PC-3 (cell line): ENCODE results near the gene PORCN. TPM values are rescaled to one million over a fixed set of nuclear protein-coding genes. Genes with fewer than 3 reads are reported as not detected.

Source experiments
- ATAC-seq: fragments of 200-7000 bp; cut with Tn5 transposase; 2 replicates; pipeline ENCODE4 v1.9.1; 2020; ENCODE audit warnings: mild to moderate bottlenecking, moderate library complexity
- BruUV-seq: library from RNA; stranded (reverse); fragments of 400-500 nt; replicated peaks from 2 replicates; lab custom pipeline; 2021; lab: Mats Ljungman, UMichigan
- CTCF ChIA-PET: fragments of 300-600 bp; sonication (Branson Sonifier 250); formaldehyde crosslinking; loops from one replicate; lab custom pipeline; 2022; ENCODE audit warnings: antibody characterized with exemption; lab: Charles Lee
- POLR2A ChIA-PET: fragments of 300-600 bp; sonication (Branson Sonifier 250); formaldehyde crosslinking; loops from one replicate; lab custom pipeline; 2022; ENCODE audit warnings: antibody characterized with exemption; ENCODE audit not compliant: unreplicated experiment; lab: Charles Lee
- DNase-seq: peaks from one replicate; pipeline ENCODE4 v3.0.0-alpha.2; 2015
- H2AFZ ChIP-seq: fragments of 300-600 bp; sonication (generic); 2 replicates; pipeline ENCODE4 v1.6.0; 2016; ENCODE audit warnings: antibody characterized with exemption, low read length
- H3F3A ChIP-seq: fragments of 300-600 bp; sonication (generic); one replicate; pipeline ENCODE4 v1.6.0; 2017; ENCODE audit warnings: antibody characterized with exemption, low read length, control low read depth, mild to moderate bottlenecking; ENCODE audit not compliant: unreplicated experiment
- H3K27ac ChIP-seq: fragments of 300-600 bp; sonication (generic); 2 replicates; pipeline ENCODE4 v1.5.1; 2016; ENCODE audit warnings: mild to moderate bottlenecking, low read length
- H3K27me3 ChIP-seq: fragments of 300-600 bp; sonication (generic); 2 replicates; pipeline ENCODE4 v1.6.1; 2016; ENCODE audit warnings: low read length, mixed read lengths
- H3K36me3 ChIP-seq: fragments of 300-600 bp; sonication (generic); 2 replicates; pipeline ENCODE4 v1.6.1; 2016; ENCODE audit warnings: low read depth, mixed run types, low read length, mixed read lengths
- H3K4me1 ChIP-seq: fragments of 300-600 bp; sonication (generic); 2 replicates; pipeline ENCODE4 v1.5.1; 2016; ENCODE audit warnings: low read length; ENCODE audit not compliant: insufficient read depth
- H3K4me2 ChIP-seq: fragments of 300-600 bp; sonication (generic); 2 replicates; pipeline ENCODE4 v1.6.0; 2016; ENCODE audit warnings: low read length
- H3K4me3 ChIP-seq: fragments of 300-600 bp; sonication (generic); 2 replicates; pipeline ENCODE4 v1.5.1; 2016; ENCODE audit warnings: mild to moderate bottlenecking, low read length, mixed read lengths
- H3K79me2 ChIP-seq: fragments of 300-600 bp; sonication (generic); 2 replicates; pipeline ENCODE4 v1.6.1; 2017; ENCODE audit warnings: low read length, mixed read lengths
- H3K9ac ChIP-seq: fragments of 300-600 bp; sonication (generic); 2 replicates; pipeline ENCODE4 v1.6.0; 2016; ENCODE audit warnings: mild to moderate bottlenecking, low read length
- H3K9me2 ChIP-seq: fragments of 300-600 bp; sonication (generic); replicated peaks from 2 replicates; pipeline ENCODE4 v1.6.1; 2016; ENCODE audit warnings: mixed run types, low read length, mixed read lengths
- H3K9me3 ChIP-seq: fragments of 300-600 bp; sonication (generic); 2 replicates; pipeline ENCODE4 v1.6.1; 2016; ENCODE audit warnings: low read length, mixed read lengths
- H4K20me1 ChIP-seq: fragments of 300-600 bp; sonication (generic); 2 replicates; pipeline ENCODE4 v1.6.1; 2016; ENCODE audit warnings: low read length, mixed read lengths
- EZH2 ChIP-seq: fragments of 300-600 bp; sonication (generic); IDR thresholded peaks from one replicate; pipeline ENCODE4 v1.6.1; 2017; ENCODE audit warnings: antibody characterized with exemption, mild to moderate bottlenecking, low read length; ENCODE audit not compliant: unreplicated experiment
- EZH2phosphoT487 ChIP-seq: fragments of 300-600 bp; sonication (generic); IDR thresholded peaks from 2 replicates; pipeline ENCODE4 v1.6.1; 2018; ENCODE audit warnings: mild to moderate bottlenecking, antibody characterized with exemption, low read length, borderline replicate concordance
- intact Hi-C: fragments of 100-400 bp; cut with micrococcal nuclease; formaldehyde crosslinking; loops from 2 replicates; pipeline ENCODE4 v1.9.0; 2023
- total RNA-seq: library from RNA; depleted of rRNA; stranded (reverse); fragments of >200 nt; gene quantifications from 2 replicates; pipeline ENCODE4 v1.2.3, GENCODE V29; 2014
- TF ChIP-seq, protein P1 (sequence below): fragments of 300-600 bp; sonication (generic); conservative IDR thresholded peaks from 2 replicates; pipeline ENCODE4 v1.5.1; 2017; ENCODE audit warnings: antibody characterized with exemption, low read depth, mild to moderate bottlenecking, low read length

PORCN gene
- total RNA-seq, 1 experiment from 2014 or later: 38.9 TPM

DNA sequence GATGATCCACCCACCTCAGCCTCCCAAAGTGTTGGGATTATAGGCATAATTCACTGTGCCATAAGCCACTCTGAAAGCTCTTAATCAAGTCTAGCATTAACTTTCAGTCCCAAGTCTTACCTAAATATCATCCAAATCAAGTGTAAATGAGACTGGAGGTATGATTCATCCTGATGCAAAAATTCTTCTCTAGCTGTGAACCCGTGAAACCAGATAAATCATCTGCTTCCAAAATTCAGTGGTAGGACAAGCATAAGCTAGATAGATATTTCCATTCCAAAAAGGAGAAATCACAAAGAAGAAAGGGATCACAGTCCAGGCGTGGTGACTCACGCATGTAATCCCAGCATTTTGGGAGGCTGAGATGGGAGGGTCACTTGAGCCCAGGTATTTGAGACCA lies 21.9 kb downstream of the PORCN start:
- DNase-seq: peak; percentile 18
- Histone ChIP-seq H3K4me3 (no peak overlapping the region), H3K27me3 (no peaks in the 10 kb centered on the region), H3K9ac (no peak overlapping the region), H3K27ac (peak overlapping the region; percentile 86), H3K4me1 (peaks cover 22% of the 10 kb centered on the region), H3K79me2 (no peaks in the 10 kb centered on the region), H3K9me2 (no peaks in the 10 kb centered on the region), H3K9me3 (no peaks in the 10 kb centered on the region), H4K20me1 (no peaks in the 10 kb centered on the region), H3K36me3 (peaks cover 20% of the 10 kb centered on the region), H3F3A (no peaks in the 10 kb centered on the region), H2AFZ (no peak overlapping the region), H3K4me2 (0 out of 2 replicates have a peak overlapping the region, but pooled peaks have one; percentile 35)
- POLR2A ChIA-PET: no interaction called here
- no TSS peak for BruUV-seq
- CTCF ChIA-PET: no interaction called here
- no peak; the same call in 1 of the 2 replicates for ATAC-seq
- TF ChIP-seq, protein P1, sequence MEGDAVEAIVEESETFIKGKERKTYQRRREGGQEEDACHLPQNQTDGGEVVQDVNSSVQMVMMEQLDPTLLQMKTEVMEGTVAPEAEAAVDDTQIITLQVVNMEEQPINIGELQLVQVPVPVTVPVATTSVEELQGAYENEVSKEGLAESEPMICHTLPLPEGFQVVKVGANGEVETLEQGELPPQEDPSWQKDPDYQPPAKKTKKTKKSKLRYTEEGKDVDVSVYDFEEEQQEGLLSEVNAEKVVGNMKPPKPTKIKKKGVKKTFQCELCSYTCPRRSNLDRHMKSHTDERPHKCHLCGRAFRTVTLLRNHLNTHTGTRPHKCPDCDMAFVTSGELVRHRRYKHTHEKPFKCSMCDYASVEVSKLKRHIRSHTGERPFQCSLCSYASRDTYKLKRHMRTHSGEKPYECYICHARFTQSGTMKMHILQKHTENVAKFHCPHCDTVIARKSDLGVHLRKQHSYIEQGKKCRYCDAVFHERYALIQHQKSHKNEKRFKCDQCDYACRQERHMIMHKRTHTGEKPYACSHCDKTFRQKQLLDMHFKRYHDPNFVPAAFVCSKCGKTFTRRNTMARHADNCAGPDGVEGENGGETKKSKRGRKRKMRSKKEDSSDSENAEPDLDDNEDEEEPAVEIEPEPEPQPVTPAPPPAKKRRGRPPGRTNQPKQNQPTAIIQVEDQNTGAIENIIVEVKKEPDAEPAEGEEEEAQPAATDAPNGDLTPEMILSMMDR: no peak
- TF ChIP-seq EZH2: no peak
- intact Hi-C loops: no loop called here

DNA sequence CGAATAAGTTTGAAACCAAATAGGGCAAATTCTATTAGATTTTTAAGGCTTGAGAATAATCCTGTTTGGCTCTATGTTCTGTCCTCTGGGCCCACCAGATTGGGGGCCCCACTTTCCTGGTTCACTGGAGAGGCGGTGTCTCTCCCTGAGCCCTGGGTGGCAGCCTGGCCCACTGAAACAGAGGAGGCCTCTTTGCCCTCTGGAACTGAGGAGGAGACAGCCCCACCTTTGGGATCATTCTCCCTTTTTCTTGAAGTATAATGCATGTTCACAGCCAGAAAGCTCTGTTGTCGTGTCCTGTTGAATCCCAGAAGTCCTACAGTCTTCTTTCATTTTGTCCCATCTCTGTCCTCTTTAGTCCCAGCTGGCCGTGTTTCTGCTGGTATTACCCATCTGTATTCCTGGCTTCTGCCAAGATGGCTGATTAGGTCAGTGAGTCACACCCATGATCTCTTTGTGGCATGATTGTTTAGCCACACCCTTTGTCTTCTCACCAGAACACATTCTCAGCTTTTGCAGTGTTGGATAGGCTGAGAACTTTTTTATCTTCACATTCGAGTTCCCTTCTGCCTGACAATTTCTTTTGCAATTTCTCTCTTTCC lies 22.7 kb downstream of the PORCN start:
- no peak overlapping the region for H3K4me3 ChIP-seq
- H3K27me3 ChIP-seq: no peaks in the 10 kb centered on the region
- peak; percentile 97 for ATAC-seq
- H2AFZ ChIP-seq: peak overlapping the region; percentile 24; the same call in 1 of the 2 replicates
- H3K9me3 ChIP-seq: no peaks in the 10 kb centered on the region
- H3F3A ChIP-seq: no peaks in the 10 kb centered on the region
- H3K4me2 ChIP-seq: peak overlapping the region; percentile 39
- DNase-seq: peak; percentile 80
- H3K79me2 ChIP-seq: no peaks in the 10 kb centered on the region
- TF ChIP-seq EZH2: no peak
- TF ChIP-seq EZH2phosphoT487: no peak
- TF ChIP-seq, protein P1: no peak
- H3K9me2 ChIP-seq: no peaks in the 10 kb centered on the region
- H3K9ac ChIP-seq: peak overlapping the region; percentile 32; the same call in 1 of the 2 replicates
- ChIA-PET CTCF (no interaction called here), POLR2A (interaction anchor here (0.6 kb wide), 1 partner anchor 67 kb away, joined by 6 read pairs; no protein-coding TSS in a partner anchor)
- no peaks in the 10 kb centered on the region for H4K20me1 ChIP-seq
- peaks cover 22% of the 10 kb centered on the region for H3K4me1 ChIP-seq
- peaks cover 15% of the 10 kb centered on the region for H3K36me3 ChIP-seq
- BruUV-seq: TSS peak; percentile 95
- intact Hi-C loops: no loop called here
- H3K27ac ChIP-seq: peak overlapping the region; percentile 86

- Histone ChIP-seq H3K27me3 (no peaks in the 10 kb centered on the region), H4K20me1 (no peaks in the 10 kb centered on the region), H3K4me3 (no peak overlapping the region), H3K4me1 (peaks cover 22% of the 10 kb centered on the region), H3K79me2 (no peaks in the 10 kb centered on the region), H3F3A (no peaks in the 10 kb centered on the region), H3K27ac (peak overlapping the region; percentile 86), H3K9me2 (no peaks in the 10 kb centered on the region), H2AFZ (0 out of 2 replicates have a peak overlapping the region, but pooled peaks have one; percentile 24), H3K36me3 (peaks cover 8% of the 10 kb centered on the region), H3K9ac (peak overlapping the region; percentile 32; the same call in 1 of the 2 replicates), H3K4me2 (peak overlapping the region; percentile 39), H3K9me3 (no peaks in the 10 kb centered on the region)
- ATAC-seq: no peak
- ChIA-PET CTCF (no interaction called here), POLR2A (no interaction called here)
- TF ChIP-seq EZH2phosphoT487 (no peak), EZH2 (no peak)
- TSS peak; percentile 55 for BruUV-seq
- DNase-seq: no peak
- intact Hi-C loops: no loop called here
Observed at GRCh38 chrX:48532161-48532560, 23.4 kb downstream of the PORCN start.
